HCEC 1CT (cell line): ENCODE results near the gene CENPT.
"Not testable (repeated sequence)": the region's sequence is repeated elsewhere in the genome, so short reads cannot be mapped to it uniquely, and the experiment has no call there.

Experiments used
- DNase-seq: peaks from one replicate; pipeline ENCODE4 v3.0.0-alpha.2; 2017

Gene CENPT

DNA sequence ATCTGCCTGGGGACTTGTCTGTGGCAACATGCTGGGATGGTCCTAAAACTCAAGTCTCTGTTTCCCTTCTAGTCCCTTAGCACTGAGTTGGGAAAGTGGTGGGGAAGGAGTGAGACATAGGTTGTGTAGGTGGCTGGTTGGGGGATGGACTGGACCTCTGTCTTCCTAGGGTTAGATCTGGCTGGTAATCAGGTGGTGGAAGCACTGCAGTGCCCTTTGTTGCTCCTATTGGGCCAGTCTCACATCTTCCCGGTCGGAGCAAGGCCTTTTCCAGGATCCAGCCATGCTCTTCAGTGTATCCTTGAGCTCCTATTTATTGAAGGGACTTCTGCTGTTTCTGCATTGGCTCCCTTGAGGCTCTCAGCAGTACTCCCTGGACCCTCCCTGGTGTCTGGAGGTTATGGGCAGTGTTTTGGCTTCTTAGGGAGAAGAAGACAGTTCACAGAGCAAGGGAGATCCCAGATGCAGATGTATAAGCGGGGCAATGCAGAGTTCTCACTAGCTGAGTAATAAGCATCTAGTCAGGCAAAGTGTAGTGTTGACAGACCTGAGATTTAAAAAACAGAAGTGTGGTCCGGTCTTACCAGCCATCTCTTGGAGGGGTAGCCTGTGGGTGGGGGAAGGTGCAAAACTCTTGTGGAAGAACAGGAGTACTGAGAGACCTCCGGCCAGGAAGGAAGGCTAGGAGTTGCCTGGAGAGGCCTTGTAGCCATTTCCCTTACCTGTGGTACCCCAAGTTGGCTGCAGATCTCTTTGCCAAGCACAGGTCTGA, 2.0 kb downstream of the CENPT start:
- DNase-seq: no peak

DNA sequence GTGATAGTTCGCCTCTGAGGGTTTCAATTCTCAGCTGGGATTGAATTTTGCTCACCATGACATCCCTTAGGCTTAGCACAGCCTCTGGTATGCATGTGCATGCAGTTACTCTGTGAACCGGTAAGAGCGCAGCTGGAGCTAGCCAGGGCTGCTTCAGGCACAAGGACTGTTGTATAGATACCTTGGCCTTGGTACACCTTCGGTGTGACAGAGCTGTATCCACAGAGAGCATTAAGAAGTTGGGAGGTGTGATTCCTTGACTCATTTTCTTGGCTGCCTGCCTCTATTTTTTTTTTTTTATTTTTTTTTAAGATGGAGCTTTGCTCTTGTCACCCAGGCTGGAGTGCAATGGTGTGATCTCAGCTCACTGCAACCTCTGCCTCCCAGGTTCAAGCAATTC, 3.0 kb downstream of the CENPT start:
- DNase-seq: peak; percentile 34

DNA sequence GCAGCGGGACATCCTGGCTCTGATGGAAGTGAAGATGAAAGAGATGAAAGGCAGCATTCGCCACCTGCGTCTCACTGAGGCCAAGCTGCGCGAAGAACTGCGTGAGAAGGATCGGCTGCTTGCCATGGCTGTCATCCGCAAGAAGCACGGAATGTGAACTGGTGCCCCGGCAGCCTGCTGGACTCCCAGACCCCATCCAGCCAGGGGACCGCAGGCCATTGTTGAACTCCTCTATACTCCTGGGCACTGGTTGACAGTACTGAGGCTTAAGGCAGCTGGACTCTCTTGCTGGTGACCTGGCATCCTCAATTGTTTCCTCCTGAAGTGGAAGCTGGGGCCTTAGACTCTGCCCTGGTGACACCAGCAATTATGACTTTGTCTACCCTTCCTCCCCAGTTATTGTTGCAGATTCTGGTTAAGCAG, 4.1 kb downstream of the CENPT start:
- peak; percentile 23 for DNase-seq

DNA sequence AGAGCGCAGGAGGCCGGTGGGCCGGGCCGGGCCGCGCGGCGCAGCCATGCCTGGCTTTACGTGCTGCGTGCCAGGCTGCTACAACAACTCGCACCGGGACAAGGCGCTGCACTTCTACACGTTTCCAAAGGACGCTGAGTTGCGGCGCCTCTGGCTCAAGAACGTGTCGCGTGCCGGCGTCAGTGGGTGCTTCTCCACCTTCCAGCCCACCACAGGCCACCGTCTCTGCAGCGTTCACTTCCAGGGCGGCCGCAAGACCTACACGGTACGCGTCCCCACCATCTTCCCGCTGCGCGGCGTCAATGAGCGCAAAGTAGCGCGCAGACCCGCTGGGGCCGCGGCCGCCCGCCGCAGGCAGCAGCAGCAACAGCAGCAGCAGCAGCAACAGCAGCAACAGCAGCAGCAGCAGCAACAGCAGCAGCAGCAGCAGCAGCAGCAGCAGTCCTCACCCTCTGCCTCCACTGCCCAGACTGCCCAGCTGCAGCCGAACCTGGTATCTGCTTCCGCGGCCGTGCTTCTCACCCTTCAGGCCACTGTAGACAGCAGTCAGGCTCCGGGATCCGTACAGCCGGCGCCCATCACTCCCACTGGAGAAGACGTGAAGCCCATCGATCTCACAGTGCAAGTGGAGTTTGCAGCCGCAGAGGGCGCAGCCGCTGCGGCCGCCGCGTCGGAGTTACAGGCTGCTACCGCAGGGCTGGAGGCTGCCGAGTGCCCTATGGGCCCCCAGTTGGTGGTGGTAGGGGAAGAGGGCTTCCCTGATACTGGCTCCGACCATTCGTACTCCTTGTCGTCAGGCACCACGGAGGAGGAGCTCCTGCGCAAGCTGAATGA, 4.8 kb downstream of the CENPT start:
- DNase-seq: peak; percentile 52

DNA sequence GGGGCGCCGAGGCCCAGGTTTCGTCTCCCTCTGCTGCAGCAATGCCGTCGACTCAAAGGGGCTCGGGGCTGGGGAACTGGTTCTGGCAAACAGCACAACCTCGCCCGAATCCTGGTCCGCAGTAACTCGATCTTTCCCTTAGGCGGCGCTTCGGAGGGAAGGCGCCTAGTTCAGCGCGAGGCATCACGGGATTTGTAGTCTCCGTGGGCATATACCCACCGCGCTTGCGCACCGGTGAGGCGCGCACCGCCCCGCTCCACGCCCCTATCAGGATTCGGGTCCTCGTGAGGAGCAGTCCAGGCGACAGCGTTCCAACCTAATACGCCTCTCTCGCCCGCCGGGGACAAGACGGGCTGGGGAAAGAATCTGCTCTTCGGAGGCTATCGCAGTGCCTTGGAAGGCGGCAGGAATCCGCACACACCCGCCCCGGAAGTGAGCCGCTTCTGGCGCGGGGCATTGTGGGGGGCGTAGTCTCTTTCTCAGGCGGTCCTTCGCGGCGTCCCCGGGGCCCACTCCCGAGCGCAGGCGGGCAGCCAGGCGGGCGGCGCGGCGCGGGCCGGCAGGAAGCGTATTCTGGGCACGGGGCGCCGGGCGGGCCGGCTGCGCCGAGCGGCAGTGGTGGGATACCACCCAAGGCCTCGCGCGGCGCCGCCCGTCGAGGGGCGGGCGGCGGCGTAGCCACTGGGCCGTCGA, 5.5 kb downstream of the CENPT start, which contains the start of gene THAP11:
THAP11 (plus strand) TSS at position 505 of the 693 bp plus-strand sequence. CDS start 235 bp downstream, outside the sequence.
- DNase-seq: peak; percentile 92

DNA sequence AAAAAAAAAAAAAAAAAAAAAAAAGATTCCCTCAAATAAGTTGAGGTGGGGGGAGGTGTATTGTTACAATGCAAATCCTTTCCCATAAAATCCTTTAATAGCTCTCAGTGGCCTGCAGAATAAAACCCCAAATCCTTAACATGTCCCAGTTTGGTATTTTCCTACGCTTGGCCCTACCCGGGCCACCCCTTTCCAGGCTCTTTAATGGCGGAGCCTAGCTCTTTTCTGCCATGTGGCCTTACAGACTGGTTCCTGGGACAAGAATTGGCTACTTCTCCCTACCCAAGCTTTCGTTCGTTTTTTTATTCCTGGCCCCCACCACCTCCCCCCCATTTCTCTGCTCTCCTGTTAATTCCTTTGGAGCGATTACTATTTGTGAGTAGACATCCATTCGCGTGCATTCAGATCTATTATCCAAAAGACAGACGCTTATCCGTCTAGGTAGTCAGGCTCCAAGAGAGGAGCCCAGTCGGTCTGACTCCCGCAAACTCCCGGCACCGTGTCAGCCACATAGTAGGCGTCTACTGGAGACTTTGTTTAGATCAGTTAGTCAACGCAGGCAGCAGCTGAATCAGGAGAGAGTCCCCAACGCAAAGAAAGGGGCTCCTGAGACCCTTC, 6.2 kb downstream of the CENPT start:
- DNase-seq: no peak

DNA sequence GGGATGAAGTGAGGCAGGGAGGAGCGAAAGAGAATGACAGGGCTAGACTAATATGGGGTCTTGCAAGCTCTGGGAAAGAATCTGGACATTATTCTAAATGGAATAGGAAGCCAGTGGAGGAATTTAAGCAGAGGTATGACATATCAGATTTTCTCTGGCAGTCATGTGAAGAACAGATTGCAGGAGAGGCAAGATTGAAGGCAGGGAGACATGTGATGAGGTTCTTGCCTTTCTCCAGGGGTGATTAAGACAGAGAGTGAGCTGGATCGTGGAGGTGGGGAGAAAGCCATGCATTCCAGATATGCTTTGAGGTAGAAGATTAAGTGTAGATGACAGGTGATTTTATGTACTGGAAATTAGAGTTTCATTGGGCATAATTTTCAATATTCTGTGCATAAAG, 9.7 kb downstream of the CENPT start:
- no peak for DNase-seq

DNA sequence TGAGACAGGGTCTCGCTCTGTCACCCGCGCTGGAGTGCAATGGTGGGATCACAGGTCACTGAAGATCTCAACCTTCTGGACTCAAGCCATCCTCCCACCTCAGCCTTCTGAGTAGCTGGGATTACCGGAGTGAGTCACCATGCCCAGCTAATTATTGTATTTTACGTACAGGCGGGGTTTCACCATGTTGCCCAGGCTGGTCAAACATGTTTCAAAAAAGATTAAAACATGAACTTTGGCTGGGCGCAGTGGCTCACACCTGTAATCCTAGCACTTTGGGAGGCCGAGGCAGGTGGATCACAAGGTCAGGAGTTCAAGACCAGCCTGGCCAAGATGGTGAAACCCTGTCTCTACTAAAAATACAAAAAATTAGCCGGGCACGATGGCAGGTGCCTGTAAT, 10.3 kb downstream of the CENPT start:
- not testable (repeated sequence) for DNase-seq

DNA sequence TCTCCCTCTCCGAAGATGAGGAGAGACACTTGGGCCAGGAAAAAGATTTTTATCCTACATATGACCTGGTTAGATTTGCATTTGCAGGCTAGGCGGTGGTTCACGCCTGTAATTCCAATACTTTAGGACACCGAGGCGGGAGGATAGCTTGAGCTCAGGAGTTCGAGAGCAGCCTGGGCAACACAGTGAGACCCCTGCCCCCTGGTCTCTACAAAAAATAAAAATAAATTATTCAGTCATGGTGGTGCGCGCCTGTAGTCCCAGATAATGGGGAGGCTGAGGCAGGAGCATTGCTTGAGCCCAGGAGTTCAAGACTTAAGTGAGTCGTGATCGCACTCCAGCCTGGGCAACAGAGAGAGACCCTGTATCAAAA, 13.3 kb downstream of the CENPT start:
- DNase-seq: no peak

DNA sequence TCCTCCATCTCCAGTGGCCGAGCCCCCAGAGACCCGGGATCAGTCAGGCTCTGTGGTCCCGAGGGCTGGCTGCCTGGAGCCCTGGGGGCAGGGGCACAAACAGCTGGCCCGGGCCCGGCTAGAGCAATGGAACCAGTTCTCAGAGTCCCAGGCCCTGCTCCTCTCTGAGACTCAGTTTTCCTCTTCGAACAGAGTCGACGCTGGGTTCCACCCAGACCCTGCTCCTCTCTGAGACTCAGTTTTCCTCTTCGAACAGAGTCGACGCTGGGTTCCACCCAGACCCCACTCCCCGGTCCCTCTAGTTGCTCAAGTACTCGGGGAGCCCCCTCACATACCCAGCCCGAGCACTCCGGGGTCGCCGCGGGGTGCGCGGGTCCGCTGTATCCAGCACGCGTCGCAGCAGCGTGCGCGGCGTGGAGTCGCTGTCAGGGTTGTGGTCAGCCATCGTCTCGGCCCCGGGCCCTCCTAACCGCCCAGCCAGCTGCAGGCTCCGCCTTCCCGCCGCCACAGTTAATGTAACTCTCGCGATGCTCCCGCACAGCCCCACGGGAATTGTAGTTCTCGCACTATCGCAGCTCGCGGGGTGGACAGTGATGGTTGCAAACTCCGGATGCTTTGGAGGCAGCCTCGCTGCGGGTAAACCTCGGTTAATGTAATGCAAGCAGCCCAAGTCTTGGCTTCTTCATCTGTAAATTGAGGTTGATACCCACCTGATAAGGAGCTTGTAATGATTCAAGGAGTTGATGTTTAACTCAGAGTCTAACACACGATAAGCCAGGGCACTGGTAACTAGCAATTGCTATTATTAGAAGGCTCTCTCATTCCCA, 13.9 kb downstream of the CENPT start:
- peak; percentile 76 for DNase-seq

DNA sequence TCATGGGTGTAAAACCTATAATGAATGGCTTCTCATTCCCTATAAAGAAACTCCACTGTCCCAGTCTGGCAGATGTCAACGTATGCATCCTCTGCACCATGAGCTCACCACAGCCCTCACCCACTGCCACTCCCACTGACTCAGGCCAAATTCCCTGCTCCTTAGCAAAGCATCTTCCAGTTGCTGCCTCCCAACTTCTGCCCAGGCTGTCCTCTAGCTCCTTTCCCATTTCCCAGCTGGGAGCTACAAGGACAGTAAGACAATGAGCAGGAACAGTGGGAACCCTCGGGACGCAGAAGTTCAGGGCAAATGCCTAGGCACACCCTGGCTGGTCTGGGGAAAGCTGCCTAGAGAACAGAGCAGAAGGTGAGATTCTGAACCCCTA, 14.5 kb downstream of the CENPT start:
- peak; percentile 66 for DNase-seq

DNA sequence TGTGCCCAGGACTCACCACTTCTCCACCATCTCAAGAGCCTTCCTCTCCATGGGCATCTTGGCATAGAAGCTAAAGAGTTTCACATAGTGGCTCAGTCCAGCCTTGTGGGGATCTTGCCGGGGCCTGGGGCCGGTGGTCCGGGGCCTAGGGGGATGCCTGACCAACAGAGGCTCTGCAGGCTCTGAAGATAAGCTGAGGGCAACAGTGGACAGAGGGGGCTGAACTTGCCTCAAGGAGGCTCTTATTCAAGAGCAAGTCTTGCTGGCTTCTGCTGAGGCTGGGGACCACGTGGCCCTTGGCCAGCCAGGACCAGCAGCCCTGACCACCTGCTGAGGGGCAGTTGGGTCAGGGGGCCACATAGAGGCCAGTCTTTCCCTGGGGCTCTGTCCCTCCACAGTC, 18.8 kb downstream of the CENPT start:
- no peak for DNase-seq

DNA sequence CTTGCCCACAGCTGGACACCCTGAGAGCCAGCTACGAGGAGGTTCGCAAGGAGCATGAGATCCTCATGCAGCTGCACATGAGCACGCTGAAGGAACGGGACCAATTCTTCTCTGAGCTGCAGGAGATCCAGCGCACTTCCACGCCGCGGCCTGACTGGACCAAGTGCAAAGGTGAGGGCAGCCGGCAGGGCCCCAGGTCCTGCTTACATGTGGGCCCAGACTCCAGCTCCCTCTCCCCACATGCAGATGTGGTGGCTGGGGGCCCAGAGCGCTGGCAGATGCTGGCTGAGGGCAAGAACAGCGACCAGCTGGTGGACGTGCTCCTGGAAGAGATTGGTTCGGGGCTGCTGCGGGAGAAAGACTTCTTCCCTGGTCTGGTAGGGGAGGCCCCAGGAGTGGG, 21.6 kb downstream of the CENPT start:
- DNase-seq: no peak

DNA sequence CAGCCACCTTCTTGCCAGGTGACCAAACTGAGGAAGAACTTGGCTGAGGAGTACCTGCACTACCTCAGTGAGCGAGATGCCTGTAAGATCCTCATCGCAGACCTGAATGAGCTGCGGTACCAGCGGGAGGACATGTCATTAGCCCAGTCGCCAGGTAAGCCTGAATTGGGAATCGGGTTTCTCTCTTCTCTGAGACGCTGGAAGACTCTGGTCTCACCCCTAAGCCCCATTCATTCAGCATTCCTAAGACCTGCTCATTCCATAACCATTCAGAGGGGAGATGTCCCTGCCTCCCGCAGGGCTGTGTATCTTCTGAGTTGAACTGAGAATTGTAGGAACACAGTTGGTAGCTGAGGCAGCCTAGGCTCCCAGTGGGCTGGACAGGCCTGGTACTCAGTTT, 22.4 kb downstream of the CENPT start:
- DNase-seq: no peak

DNA sequence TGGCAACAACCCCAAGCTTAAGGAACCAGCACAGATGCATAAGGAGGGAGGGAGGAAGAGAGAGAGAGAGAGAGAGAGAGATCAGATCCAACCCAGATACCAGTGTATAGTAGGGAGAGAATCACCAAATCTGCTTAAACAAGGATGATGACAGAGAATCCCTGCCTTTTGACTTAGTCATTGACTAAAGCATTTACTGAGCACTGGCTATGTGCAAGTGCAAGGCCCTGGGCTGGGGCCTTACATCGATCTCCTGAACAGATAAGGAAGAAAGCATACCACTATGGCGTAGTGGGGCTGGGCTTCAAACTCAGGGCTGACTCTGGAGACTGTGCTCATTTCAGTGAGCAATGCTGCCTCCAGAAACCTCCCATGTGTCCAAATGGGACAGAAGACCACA, 25.0 kb downstream of the CENPT start:
- peak; percentile 24 for DNase-seq

DNA sequence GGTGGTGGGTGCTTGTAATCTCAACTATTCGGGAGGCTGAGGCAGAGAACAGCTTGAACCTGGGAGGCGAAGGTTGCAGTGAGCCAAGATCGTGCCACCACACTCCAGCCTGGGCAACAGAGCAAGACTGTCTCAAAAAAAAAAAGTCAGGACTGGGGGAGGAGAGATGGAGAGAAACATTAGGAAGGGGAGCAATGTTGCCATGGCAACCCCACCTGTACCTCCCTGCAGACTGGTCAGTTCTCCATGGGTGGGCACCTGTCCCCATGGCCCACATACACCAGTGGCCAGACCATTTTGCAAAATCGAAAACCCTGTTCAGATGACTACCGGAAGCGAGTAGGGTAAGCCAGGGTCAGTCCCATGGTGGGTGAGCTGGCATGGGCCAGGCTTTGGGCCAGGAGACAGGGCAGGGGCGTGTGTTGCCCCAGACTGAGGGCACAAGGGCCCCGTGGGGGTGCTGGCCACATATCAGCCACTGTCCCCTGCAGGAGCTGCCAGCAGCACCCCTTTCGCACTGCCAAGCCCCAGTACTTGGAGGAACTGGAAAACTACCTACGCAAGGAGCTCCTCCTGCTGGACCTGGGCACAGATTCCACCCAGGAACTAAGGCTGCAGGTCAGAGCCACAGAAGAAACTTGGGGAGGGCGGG, 26.8 kb downstream of the CENPT start:
- no peak for DNase-seq

DNA sequence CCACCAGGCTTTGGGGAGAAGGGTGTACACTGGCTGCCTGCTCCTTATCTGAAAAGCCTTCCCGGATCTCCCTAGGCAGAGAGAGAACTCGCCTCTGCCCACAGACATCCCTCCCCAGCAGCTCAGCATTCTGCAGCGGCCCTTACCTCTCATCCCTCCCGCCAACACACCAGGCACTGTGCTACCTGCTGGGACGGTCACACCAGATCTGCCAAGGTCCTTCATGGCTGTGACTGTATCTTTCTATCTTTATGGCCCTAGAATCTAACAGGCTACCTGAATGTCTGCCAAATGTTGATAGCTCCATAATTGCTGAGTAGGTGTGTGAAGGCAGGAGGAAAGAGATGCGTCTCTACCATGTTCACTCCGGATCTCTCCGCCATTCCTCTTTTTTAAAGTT, 32.9 kb downstream of the CENPT start:
- DNase-seq: no peak

DNA sequence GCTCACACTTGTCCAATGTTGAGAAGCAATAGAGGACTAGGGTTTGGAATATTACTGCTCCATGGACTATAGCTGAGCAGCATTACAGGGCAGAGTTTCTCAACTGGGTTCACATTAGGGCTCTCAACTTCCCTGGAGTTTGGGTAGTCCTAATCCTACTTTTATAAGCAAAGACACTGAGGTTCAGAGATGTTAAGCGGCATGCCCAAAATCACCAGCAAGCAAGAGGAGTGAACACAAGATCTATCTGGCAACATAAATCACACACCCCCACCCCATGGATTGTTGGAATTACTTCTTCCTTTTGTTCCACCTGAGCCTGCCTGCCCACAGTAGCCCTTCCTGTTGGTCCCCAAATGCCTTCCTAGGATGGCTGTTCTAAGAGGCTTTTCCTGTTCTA, 35.6 kb downstream of the CENPT start:
- no peak for DNase-seq

DNA sequence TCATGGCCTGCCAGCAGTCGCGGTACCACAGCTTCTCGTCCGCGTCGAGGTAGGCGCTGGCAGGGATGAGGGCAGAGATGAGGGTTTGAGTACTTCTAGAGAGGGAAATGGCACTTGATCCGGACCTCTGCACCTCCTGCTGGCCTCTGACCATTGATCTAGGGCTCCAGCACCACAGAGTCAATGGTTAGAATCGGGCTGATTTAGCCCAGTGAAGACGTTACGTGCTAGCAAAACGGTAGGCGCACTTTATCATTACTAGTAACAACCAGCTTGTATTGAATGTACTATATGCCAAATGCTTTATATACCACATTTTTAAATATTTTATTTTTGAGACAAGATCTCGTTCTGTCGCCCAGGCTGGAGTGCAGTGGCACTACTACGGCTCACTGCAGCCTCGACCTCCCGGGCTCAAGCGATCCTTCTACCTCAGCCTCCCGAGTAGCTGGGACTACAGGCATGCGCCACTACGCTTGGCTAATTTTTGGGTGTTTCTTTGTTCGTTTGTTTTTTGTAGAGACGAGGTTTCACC, 40.3 kb downstream of the CENPT start:
- no peak for DNase-seq

DNA sequence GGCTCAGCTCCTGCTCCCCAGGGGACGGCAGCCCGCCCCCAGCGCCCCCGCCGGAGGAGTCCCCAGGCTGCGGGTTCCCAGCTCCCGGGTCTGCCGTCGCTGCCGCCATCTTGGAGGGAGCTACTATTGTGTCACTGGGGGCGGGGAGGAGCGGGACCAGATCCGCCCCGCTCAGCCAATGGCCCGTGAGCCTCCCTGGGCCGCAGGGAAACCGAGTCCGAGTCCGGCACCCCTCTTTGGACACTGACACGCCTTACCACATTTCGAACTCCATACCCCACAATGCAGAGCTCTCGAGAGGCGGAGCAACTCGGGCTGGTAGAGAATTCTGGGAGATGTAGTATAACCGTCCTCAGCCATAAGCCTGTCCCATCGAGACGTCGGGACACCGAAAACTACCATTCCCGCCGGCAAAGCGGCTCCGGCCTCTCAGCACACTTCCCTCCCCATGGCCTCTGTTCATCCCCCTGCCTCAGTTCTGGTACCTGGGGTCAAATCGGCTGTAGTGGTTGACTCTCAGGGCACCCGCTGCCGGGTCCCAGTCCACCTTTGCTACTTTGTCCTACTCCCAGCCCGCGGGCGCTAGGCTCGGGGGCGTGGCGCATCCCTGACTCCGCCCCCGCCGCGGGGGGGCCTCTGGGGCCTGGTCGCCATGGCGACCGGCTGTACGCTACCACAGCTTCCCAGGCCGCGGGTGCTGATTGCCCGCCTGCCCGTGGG, 40.9 kb downstream of the CENPT start, which contains the start of the genes RANBP10 and TSNAXIP1:
RANBP10 (minus strand) TSS at position 133 of the 720 bp plus-strand sequence; CDS start at position 109, 24 bp downstream.
TSNAXIP1 (plus strand) TSS at position 462 of the 720 bp plus-strand sequence. CDS start 261 bp downstream, outside the sequence.
- DNase-seq: peak; percentile 99
